Lower leg skin (tissue), 3 donors: Measurements from ENCODE around the gene STIM1.

Experiments
- POLR2A ChIP-seq, 2 donors: fragments of 450-650 bp; IDR thresholded peaks; one replicate each; pipeline ENCODE4 v1.6.1; 2016 to 2017; ENCODE audit warnings: antibody characterized with exemption in 2 of 2, mild to moderate bottlenecking in 1 of 2, moderate library complexity in 1 of 2
- TF ChIP-seq, protein P1 (sequence below), 3 donors: fragments of 450-650 bp; IDR thresholded peaks; one replicate each; pipeline ENCODE4 v1.5.1; 2016; ENCODE audit warnings: antibody characterized with exemption in 3 of 3, mild to moderate bottlenecking in 3 of 3, moderate library complexity in 2 of 3

- TF ChIP-seq, protein P1, sequence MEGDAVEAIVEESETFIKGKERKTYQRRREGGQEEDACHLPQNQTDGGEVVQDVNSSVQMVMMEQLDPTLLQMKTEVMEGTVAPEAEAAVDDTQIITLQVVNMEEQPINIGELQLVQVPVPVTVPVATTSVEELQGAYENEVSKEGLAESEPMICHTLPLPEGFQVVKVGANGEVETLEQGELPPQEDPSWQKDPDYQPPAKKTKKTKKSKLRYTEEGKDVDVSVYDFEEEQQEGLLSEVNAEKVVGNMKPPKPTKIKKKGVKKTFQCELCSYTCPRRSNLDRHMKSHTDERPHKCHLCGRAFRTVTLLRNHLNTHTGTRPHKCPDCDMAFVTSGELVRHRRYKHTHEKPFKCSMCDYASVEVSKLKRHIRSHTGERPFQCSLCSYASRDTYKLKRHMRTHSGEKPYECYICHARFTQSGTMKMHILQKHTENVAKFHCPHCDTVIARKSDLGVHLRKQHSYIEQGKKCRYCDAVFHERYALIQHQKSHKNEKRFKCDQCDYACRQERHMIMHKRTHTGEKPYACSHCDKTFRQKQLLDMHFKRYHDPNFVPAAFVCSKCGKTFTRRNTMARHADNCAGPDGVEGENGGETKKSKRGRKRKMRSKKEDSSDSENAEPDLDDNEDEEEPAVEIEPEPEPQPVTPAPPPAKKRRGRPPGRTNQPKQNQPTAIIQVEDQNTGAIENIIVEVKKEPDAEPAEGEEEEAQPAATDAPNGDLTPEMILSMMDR (IDR thresholded peaks at IDR 0.05) = no peak
- TF ChIP-seq POLR2A (IDR thresholded peaks at IDR 0.05) = no peak
Observed at GRCh38 chr11:3996651-3997050, 141.2 kb downstream of the STIM1 start.
